GM21390 (cell line): ENCODE results near the gene CTF1.
"Not testable (repeated sequence)": the region's sequence is repeated elsewhere in the genome, so short reads cannot be mapped to it uniquely, and the experiment has no call there.

Source experiments
- ATAC-seq: cut with Tn5 transposase; IDR thresholded peaks from one replicate; pipeline ENCODE4 v1.9.1; 2021; ENCODE audit not compliant: unreplicated experiment

Gene CTF1

GRCh38 chr16:30896261-30896888 lies at the start of gene CTF1:
Gene CTF1 (plus strand): TSS chr16:30896614. CDS start chr16:30896644, 30 bp downstream.
- ATAC-seq: no peak

- no peak for ATAC-seq
These were observed 49.6 kb upstream of the CTF1 start for GRCh38 chr16:30846649-30847402.

GRCh38 chr16:30850246-30850645 lies 46.2 kb upstream of the CTF1 start:
- ATAC-seq: no peak

- ATAC-seq: no peak
These were observed 42.7 kb upstream of the CTF1 start for GRCh38 chr16:30853758-30854157.

- ATAC-seq: no peak
These were observed 38.3 kb upstream of the CTF1 start for GRCh38 chr16:30858111-30858495.

- ATAC-seq: no peak
These were observed 37.5 kb upstream of the CTF1 start for GRCh38 chr16:30858829-30859423.

- not testable (repeated sequence) for ATAC-seq
These were observed 35.7 kb upstream of the CTF1 start for GRCh38 chr16:30860729-30861128.

- not testable (repeated sequence) for ATAC-seq
These were observed 33.2 kb upstream of the CTF1 start for GRCh38 chr16:30863178-30863577.

- ATAC-seq: no peak
These were observed 30.4 kb upstream of the CTF1 start for GRCh38 chr16:30866031-30866430.

- no peak for ATAC-seq
These were observed 28.7 kb upstream of the CTF1 start for GRCh38 chr16:30867747-30868146.

GRCh38 chr16:30870904-30871303 lies 25.5 kb upstream of the CTF1 start:
- no peak for ATAC-seq

- no peak for ATAC-seq
These were observed 22.1 kb upstream of the CTF1 start for GRCh38 chr16:30874244-30874820.

- peak; percentile 63 for ATAC-seq
These were observed 21.3 kb upstream of the CTF1 start for GRCh38 chr16:30874821-30875717.

- peak; percentile 32 for ATAC-seq
These were observed 20.3 kb upstream of the CTF1 start for GRCh38 chr16:30875871-30876801.

GRCh38 chr16:30876867-30877266 lies 19.5 kb upstream of the CTF1 start:
- no peak for ATAC-seq

GRCh38 chr16:30882429-30883310 lies 13.7 kb upstream of the CTF1 start:
- no peak for ATAC-seq

GRCh38 chr16:30884760-30885159 lies 11.7 kb upstream of the CTF1 start:
- ATAC-seq: no peak

- ATAC-seq: no peak
These were observed 11.2 kb upstream of the CTF1 start for GRCh38 chr16:30885196-30885595.

- ATAC-seq: no peak
These were observed 10.3 kb upstream of the CTF1 start for GRCh38 chr16:30886145-30886544.
